ENCODE results near the gene KLF12. TPM values are rescaled to one million over a fixed set of nuclear protein-coding genes. Genes with fewer than 3 reads are reported as not detected.

KLF12 gene
- total and polyA plus RNA-seq, 9 of the 15 experiments (the other 6 are each of a cell fraction or from before 2014, with no cell fraction given) = under 0.01 to 0.07 (median 0.05) TPM; not detected in 3

GRCh38 chr13:74132776-74133656 is 1.2 kb downstream of the KLF12 start:
- H3K9ac ChIP-seq (ENCODE audit: insufficient read depth in 1 of 2, low read depth in 2 of 2, low read length in 2 of 2) = no peak overlapping the region
- ChIA-PET CTCF (ENCODE audit: low intra/inter-chr PET ratio) (no interaction called here), POLR2A (no interaction called here)
- no peaks in the 10 kb centered on the region for H3K9me1 ChIP-seq (ENCODE audit: control insufficient read depth, insufficient read depth, low read length)
- 9% methylated on average over 14 of the region's 34 CpGs for WGBS (ENCODE audit: insufficient coverage, low coverage, missing lambda C conversion rate)
- TF ChIP-seq, protein P1, sequence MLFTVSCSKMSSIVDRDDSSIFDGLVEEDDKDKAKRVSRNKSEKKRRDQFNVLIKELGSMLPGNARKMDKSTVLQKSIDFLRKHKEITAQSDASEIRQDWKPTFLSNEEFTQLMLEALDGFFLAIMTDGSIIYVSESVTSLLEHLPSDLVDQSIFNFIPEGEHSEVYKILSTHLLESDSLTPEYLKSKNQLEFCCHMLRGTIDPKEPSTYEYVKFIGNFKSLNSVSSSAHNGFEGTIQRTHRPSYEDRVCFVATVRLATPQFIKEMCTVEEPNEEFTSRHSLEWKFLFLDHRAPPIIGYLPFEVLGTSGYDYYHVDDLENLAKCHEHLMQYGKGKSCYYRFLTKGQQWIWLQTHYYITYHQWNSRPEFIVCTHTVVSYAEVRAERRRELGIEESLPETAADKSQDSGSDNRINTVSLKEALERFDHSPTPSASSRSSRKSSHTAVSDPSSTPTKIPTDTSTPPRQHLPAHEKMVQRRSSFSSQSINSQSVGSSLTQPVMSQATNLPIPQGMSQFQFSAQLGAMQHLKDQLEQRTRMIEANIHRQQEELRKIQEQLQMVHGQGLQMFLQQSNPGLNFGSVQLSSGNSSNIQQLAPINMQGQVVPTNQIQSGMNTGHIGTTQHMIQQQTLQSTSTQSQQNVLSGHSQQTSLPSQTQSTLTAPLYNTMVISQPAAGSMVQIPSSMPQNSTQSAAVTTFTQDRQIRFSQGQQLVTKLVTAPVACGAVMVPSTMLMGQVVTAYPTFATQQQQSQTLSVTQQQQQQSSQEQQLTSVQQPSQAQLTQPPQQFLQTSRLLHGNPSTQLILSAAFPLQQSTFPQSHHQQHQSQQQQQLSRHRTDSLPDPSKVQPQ (CRISPR knock-in tag; IDR thresholded peaks at IDR 0.05; ENCODE audit: borderline replicate concordance) = no peak
- TF ChIP-seq NEUROD1 (IDR thresholded peaks at IDR 0.05; ENCODE audit: borderline replicate concordance, low read depth, low read length, partially characterized antibody) (no peak), HDAC1 (IDR thresholded peaks at IDR 0.05) (no peak), HDAC2 (IDR thresholded peaks at IDR 0.05) (no peak), ZMIZ1 (IDR thresholded peaks at IDR 0.05; ENCODE audit: low read depth in 2 of 2, low read length in 2 of 2) (no peak), SLC30A9 (CRISPR knock-in tag; IDR thresholded peaks at IDR 0.05) (no peak), ELF1 (tag; IDR thresholded peaks at IDR 0.05) (no peak), CBX1 (IDR thresholded peaks at IDR 0.05; ENCODE audit: low read depth) (no peak), ZNF253 (CRISPR knock-in tag; conservative IDR thresholded peaks at IDR 0.05) (no peak)
- H2AFZ ChIP-seq (ENCODE audit: low read depth, low read length) = no peak overlapping the region
- intact Hi-C loops (cut with micrococcal nuclease) (no loop called here), in situ Hi-C loops (cut with MboI) (no loop called here)
- H3K9me3 ChIP-seq (replicated peaks; ENCODE audit: control insufficient read depth, insufficient read depth, low read depth, low read length) = no peaks in the 10 kb centered on the region
- DNase-seq (ENCODE audit: extremely low read depth in 1 of 4, low spot score in 3 of 4) (no peak), ATAC-seq (no peak), FAIRE-seq (no peak)
- H3K27ac ChIP-seq (ENCODE audit: extremely low read depth, low read depth, low read length) = no peak overlapping the region
- no peaks in the 10 kb centered on the region for H3K36me3 ChIP-seq (ENCODE audit: control insufficient read depth, insufficient read depth, low read length)
- no peak overlapping the region for H3K4me3 ChIP-seq
- H3K4me2 ChIP-seq (ENCODE audit: insufficient read depth, low read length) = no peak overlapping the region
- BruUV-seq (replicated peaks) = no TSS peak
- peaks cover 0 to 5% of the 10 kb centered on the region in 2 experiments; a peak in 1 of 5 replicates for H3K27me3 ChIP-seq (ENCODE audit: control insufficient read depth in 2 of 2, insufficient read depth in 2 of 2, low read length in 2 of 2)
- no peaks in the 10 kb centered on the region for H4K20me1 ChIP-seq (replicated peaks; ENCODE audit: control insufficient read depth, insufficient read depth, low read length)
- no peaks in the 10 kb centered on the region for H3K79me2 ChIP-seq (ENCODE audit: control insufficient read depth, insufficient read depth, low read length)
- H3K4me1 ChIP-seq (replicated peaks in 1 of 2; ENCODE audit: control insufficient read depth in 2 of 2, insufficient read depth in 2 of 2, low read length in 2 of 2) = peaks cover 0 to 10% of the 10 kb centered on the region in 2 experiments; a peak in 2 of 5 replicates
